Activated T-cell treated with anti-CD3 and anti-CD28 coated beads, Interleukin-2, amount 50 U/mL, for 4 hours (primary cell): ENCODE measurements around the gene CSRP2. TPM values are rescaled to one million over a fixed set of nuclear protein-coding genes. Genes with fewer than 3 reads are reported as not detected.

ENCODE experiments used
- ATAC-seq, 2 donors: fragments of 200-7000 bp; cut with Tn5 transposase; one replicate each; pipeline ENCODE4 v1.10.0; 2021
- DNase-seq: peaks from one replicate; pipeline ENCODE4 v3.0.0-alpha.2; 2020
- H3K27me3 Mint-ChIP-seq: one replicate; pipeline ENCODE4 v1.8.0; 2021; ENCODE audit warnings: low read depth, mixed read lengths
- H3K36me3 Mint-ChIP-seq: one replicate; pipeline ENCODE4 v1.8.0; 2022; ENCODE audit warnings: mixed read lengths; ENCODE audit not compliant: insufficient read depth
- H3K4me1 Mint-ChIP-seq: one replicate; pipeline ENCODE4 v1.8.0; 2021; ENCODE audit warnings: low read depth, mixed read lengths
- H3K4me3 Mint-ChIP-seq: one replicate; pipeline ENCODE4 v1.8.0; 2021; ENCODE audit warnings: mild to moderate bottlenecking, moderate library complexity, mixed read lengths
- H3K9me3 Mint-ChIP-seq: one replicate; pipeline ENCODE4 v1.8.0; 2021; ENCODE audit warnings: mixed read lengths
- total RNA-seq, 3 donors: library from RNA; stranded (reverse); gene quantifications; one replicate each; pipeline ENCODE4 v1.2.1, GENCODE V29; 2021

Gene CSRP2
- total RNA-seq, 3 donors from 2014 or later: 0.42 to 0.92 (median 0.73) TPM

- H3K9me3 Mint-ChIP-seq: peaks cover 4% of the 10 kb centered on the region
- DNase-seq (no peak), ATAC-seq (no peak)
- no peak overlapping the region for H3K4me3 Mint-ChIP-seq
- H3K27me3 Mint-ChIP-seq: peaks cover 2% of the 10 kb centered on the region
- H3K4me1 Mint-ChIP-seq: no peaks in the 10 kb centered on the region
- H3K36me3 Mint-ChIP-seq: peaks cover 8% of the 10 kb centered on the region
Observed at GRCh38 chr12:76860256-76860655, 18.6 kb downstream of the CSRP2 start.

GRCh38 chr12:76859611-76860010 lies 19.2 kb downstream of the CSRP2 start:
- peak in 1 of 2 donors; percentile 34 for ATAC-seq
- Mint-ChIP-seq H3K4me1 (no peaks in the 10 kb centered on the region), H3K36me3 (peaks cover 14% of the 10 kb centered on the region), H3K4me3 (no peak overlapping the region), H3K27me3 (peaks cover 2% of the 10 kb centered on the region), H3K9me3 (peaks cover 4% of the 10 kb centered on the region)
- no peak for DNase-seq

DNA sequence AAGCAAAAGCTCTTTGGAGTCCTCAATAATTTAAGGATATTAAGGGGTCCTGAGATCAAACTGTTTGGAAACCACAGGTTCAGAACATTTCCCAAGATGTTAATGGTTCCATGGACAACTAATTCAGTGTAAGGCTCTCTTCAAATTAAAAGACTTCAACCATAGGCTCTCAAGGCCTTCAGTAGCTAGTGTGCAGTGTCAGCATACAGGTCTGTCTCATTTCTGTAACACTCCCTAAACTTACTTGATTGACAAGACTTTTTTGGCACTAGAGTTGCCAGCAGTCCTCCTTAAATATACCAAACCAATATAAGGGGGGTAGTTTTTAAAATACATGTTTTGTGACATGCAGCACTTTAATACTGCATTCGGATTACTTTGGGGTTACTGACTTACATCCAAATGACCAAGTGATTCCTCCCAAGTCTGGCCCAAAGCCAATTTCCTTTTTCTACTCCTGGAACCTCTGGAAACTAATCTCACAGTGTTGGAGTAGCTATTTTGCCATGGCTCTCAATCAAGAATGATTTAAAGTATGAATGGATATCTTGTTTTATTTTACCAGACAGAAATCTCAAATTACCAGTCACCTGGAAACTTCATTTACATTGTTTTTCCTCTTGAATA lies 22.7 kb downstream of the CSRP2 start:
- no peak for ATAC-seq
- Mint-ChIP-seq H3K27me3 (no peaks in the 10 kb centered on the region), H3K4me1 (no peaks in the 10 kb centered on the region), H3K4me3 (no peak overlapping the region), H3K9me3 (peaks cover 4% of the 10 kb centered on the region), H3K36me3 (peaks cover 30% of the 10 kb centered on the region)
- DNase-seq: no peak

DNA sequence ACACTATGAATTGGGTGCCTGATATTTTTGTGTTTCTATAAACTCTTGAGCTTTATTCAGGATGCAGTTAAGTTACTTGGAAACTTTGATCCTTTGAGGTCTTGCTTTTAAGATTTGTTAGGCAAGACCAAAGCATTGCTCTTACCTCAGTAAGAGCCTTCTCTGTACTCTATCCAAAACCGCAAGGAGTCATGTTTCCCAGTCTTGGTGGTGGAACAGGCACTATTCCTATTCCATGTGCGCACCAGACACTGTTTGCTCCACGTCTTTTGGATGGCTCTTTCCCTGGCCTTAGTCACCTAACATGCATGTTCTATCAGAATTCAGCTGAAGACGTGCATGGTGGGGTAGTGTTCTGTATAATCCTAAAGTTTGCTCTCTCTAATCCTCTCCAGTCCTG lies 23.5 kb downstream of the CSRP2 start:
- ATAC-seq: no peak
- H3K36me3 Mint-ChIP-seq: peaks cover 36% of the 10 kb centered on the region

GRCh38 chr12:76852106-76852505 lies 26.7 kb downstream of the CSRP2 start:
- no peak for ATAC-seq
- Mint-ChIP-seq H3K36me3 (peaks cover 46% of the 10 kb centered on the region), H3K27me3 (no peaks in the 10 kb centered on the region), H3K4me1 (no peaks in the 10 kb centered on the region), H3K9me3 (peaks cover 4% of the 10 kb centered on the region), H3K4me3 (no peak overlapping the region)
- no peak for DNase-seq

More for the DNA sequence above, 23.5 kb downstream of the CSRP2 start:
- no peak for DNase-seq
- H3K4me3 Mint-ChIP-seq: no peak overlapping the region
- no peaks in the 10 kb centered on the region for H3K27me3 Mint-ChIP-seq
- no peaks in the 10 kb centered on the region for H3K4me1 Mint-ChIP-seq
- peaks cover 4% of the 10 kb centered on the region for H3K9me3 Mint-ChIP-seq

- H3K4me1 Mint-ChIP-seq: no peaks in the 10 kb centered on the region
Observed at GRCh38 chr12:76848132-76848531, 30.7 kb downstream of the CSRP2 start.

DNA sequence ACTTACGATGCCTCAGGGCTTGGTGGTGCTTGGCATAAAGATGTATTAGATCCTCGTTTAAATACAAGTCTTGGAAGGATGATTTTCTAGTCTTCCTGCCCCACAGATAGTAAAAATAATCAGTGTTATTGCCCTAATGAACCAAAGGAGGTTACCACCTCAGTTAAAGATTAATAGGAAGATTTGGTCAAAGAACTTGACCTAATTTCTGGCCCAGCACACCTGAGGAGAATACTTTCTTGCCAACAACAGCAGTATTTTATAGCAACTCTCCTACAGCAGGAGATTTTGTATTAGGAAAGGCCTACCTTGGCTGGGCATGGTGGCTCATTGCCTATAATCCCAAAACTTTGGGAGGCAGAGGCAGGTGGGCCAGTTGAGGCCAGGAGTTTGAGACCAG lies 31.6 kb downstream of the CSRP2 start:
- no peaks in the 10 kb centered on the region for H3K27me3 Mint-ChIP-seq
- DNase-seq: no peak
- no peak overlapping the region for H3K4me3 Mint-ChIP-seq
- ATAC-seq: no peak
- H3K9me3 Mint-ChIP-seq: no peaks in the 10 kb centered on the region
- H3K4me1 Mint-ChIP-seq: no peaks in the 10 kb centered on the region
- H3K36me3 Mint-ChIP-seq: peaks cover 33% of the 10 kb centered on the region

More at GRCh38 chr12:76848132-76848531, 30.7 kb downstream of the CSRP2 start:
- H3K27me3 Mint-ChIP-seq: no peaks in the 10 kb centered on the region
- ATAC-seq (no peak), DNase-seq (no peak)
- H3K4me3 Mint-ChIP-seq: no peak overlapping the region
- peaks cover 37% of the 10 kb centered on the region for H3K36me3 Mint-ChIP-seq
- H3K9me3 Mint-ChIP-seq: no peaks in the 10 kb centered on the region

- ATAC-seq: no peak
- Mint-ChIP-seq H3K9me3 (no peaks in the 10 kb centered on the region), H3K27me3 (no peaks in the 10 kb centered on the region), H3K4me1 (no peaks in the 10 kb centered on the region), H3K36me3 (peaks cover 25% of the 10 kb centered on the region), H3K4me3 (no peak overlapping the region)
- DNase-seq: no peak
Observed at GRCh38 chr12:76836633-76837032, 42.2 kb downstream of the CSRP2 start.

- H3K4me3 Mint-ChIP-seq: no peak overlapping the region
- H3K36me3 Mint-ChIP-seq: peaks cover 32% of the 10 kb centered on the region
- no peaks in the 10 kb centered on the region for H3K27me3 Mint-ChIP-seq
- no peaks in the 10 kb centered on the region for H3K4me1 Mint-ChIP-seq
- DNase-seq (no peak), ATAC-seq (no peak)
- no peaks in the 10 kb centered on the region for H3K9me3 Mint-ChIP-seq
Observed at GRCh38 chr12:76830436-76830835, 48.4 kb downstream of the CSRP2 start.

GRCh38 chr12:76820888-76821482 lies 57.8 kb downstream of the CSRP2 start:
- ATAC-seq (no peak), DNase-seq (no peak)
- H3K4me1 Mint-ChIP-seq: no peaks in the 10 kb centered on the region
- peaks cover 20% of the 10 kb centered on the region for H3K36me3 Mint-ChIP-seq
- no peaks in the 10 kb centered on the region for H3K27me3 Mint-ChIP-seq
- no peaks in the 10 kb centered on the region for H3K9me3 Mint-ChIP-seq
- H3K4me3 Mint-ChIP-seq: no peak overlapping the region

GRCh38 chr12:76813972-76814371 lies 64.8 kb downstream of the CSRP2 start:
- Mint-ChIP-seq H3K9me3 (no peaks in the 10 kb centered on the region), H3K4me3 (no peak overlapping the region), H3K36me3 (peaks cover 27% of the 10 kb centered on the region), H3K4me1 (no peaks in the 10 kb centered on the region), H3K27me3 (no peaks in the 10 kb centered on the region)
- ATAC-seq: no peak
- no peak for DNase-seq

- H3K4me1 Mint-ChIP-seq: no peaks in the 10 kb centered on the region
- ATAC-seq (no peak), DNase-seq (no peak)
- peaks cover 22% of the 10 kb centered on the region for H3K36me3 Mint-ChIP-seq
- no peaks in the 10 kb centered on the region for H3K27me3 Mint-ChIP-seq
- H3K4me3 Mint-ChIP-seq: no peak overlapping the region
- H3K9me3 Mint-ChIP-seq: no peaks in the 10 kb centered on the region
Observed at GRCh38 chr12:76813265-76813664, 65.6 kb downstream of the CSRP2 start.

- no peaks in the 10 kb centered on the region for H3K27me3 Mint-ChIP-seq
- H3K36me3 Mint-ChIP-seq: peaks cover 22% of the 10 kb centered on the region
- H3K4me3 Mint-ChIP-seq: no peak overlapping the region
- DNase-seq (no peak), ATAC-seq (no peak)
- no peaks in the 10 kb centered on the region for H3K4me1 Mint-ChIP-seq
- H3K9me3 Mint-ChIP-seq: no peaks in the 10 kb centered on the region
Observed at GRCh38 chr12:76811976-76812375, 66.8 kb downstream of the CSRP2 start.

DNA sequence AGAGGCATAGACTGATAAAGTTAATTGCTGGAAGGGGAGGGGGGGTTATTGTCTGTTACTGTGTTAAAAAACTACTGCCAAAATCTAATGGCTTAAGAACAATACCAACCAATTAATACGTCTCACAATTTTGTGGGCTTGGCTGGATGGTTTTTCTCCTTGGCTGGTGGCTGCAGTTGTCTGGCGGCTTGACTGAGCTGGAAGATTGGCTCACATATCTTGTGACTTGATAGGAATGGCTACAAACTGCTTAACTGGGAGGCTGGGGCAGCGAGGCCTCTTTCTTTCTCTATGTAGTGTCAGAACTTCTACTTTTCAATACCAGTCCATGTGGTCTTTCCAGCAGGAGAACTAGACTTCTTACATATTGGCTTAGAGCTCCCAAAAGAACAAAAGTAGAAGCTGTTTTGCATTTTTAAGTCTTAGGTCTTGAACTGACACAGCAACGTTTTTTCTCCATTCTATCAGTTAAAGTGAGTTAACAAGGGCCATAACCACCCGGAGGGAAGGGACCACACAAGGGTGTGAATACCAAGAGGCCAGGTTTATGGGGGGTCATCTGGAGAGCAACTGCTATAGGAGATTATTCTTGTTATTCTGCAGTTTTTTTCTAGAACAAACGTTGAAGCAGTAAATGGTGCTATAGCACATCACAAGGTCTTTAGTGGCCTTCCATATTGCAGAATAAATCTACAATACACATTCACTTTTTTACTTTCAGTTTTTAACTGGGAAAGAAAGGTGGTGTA lies 68.0 kb downstream of the CSRP2 start:
- Mint-ChIP-seq H3K36me3 (peaks cover 22% of the 10 kb centered on the region), H3K27me3 (no peaks in the 10 kb centered on the region), H3K4me3 (no peak overlapping the region), H3K9me3 (no peaks in the 10 kb centered on the region), H3K4me1 (no peaks in the 10 kb centered on the region)
- DNase-seq (no peak), ATAC-seq (no peak)
